Activated effector memory CD4-positive, alpha-beta T cell treated with anti-CD3 and anti-CD28 coated beads, Interleukin-2, amount 50 U/mL, for 16 hours (primary cell): ENCODE results near the gene CPT1A.

Source experiments
- DNase-seq: peaks from one replicate; pipeline ENCODE4 v3.0.0-alpha.2; 2020

CPT1A gene

DNA sequence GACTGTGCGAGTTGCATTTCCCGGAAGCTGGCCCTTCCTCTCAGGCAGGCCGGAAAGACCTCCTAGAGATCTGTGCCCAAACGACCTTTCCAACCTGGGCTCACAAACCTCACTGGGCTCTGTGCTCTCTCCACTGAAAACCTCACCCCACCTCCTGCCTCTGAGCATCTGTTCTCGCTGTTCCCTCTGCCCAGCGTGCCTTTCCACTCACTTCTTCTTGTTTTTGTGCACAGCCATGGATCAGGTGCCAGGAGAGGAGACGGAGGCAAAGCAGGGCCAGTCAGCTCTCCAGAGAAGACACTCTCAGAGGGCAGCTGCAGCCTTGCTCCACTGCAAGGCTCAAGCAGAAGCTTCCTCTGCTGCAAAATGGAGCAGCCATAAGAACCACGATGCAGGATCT is 10.9 kb upstream of the CPT1A start:
- no peak for DNase-seq

DNA sequence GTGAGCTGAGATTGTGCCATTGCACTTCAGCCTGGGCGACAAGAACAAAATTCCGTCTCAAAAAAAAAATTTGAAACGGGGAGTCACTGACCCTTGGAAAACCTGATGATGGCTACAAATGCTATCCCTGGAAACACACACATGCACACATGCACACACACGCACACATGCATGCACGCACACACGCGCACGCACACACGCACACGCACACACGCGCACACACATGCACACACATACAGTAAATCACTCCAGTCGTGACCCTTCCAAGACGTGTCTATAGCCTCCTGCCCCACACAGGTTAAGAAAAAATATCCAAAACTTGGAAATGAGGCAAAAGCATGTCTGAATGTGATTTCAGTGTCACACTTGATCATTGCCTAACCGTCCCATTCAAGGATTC is 6.7 kb upstream of the CPT1A start:
- DNase-seq: no peak

DNA sequence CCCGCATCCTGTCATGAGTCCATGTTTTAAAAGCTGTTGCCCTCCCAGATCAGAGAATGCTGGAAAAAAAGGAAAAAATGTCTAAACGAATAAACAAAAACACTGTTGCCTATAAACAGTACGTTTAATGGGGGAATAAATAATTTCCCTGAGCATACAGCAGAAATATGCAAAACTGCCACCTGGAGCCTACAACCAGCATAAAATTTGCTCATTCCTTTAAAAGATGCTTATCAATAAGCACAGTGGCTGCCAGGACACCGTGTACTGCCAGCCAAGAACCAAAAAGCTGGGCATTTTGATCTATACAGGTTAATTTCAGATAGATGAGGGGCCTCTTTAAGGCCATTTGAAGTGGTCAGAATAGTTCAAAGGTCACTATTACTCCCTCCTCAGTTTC is 5.7 kb upstream of the CPT1A start:
- no peak for DNase-seq

DNA sequence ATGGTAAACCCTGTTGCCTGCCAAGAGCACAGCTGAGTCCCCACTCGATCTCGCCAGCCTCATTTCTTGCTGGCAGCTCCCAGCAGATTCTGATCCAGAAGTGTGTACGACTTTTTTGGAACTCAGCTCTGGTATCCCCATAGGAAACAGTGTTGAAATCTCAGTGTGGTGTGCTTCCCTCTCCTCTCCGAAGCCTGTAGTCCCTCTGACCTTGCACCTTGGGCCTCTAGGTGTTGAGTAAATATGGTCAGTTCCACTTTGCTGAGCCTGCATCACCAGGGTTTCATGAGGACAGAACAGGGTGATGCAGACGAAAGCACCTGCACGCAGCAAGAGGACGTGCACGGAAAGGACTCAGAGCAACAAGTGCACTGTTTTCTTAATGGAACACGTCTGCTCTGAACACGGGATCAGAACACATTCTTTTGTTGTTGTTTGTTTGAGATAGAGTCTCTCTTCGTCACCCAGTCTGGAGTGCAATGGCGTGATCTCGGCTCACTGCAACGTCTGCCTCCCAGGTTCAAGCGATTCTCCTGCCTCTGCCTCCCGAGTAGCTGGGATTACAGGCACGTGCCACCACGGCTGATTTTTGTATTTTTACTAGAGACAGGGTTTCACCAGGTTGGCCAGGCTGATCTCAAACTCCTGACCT is 3.8 kb upstream of the CPT1A start:
- DNase-seq: no peak

DNA sequence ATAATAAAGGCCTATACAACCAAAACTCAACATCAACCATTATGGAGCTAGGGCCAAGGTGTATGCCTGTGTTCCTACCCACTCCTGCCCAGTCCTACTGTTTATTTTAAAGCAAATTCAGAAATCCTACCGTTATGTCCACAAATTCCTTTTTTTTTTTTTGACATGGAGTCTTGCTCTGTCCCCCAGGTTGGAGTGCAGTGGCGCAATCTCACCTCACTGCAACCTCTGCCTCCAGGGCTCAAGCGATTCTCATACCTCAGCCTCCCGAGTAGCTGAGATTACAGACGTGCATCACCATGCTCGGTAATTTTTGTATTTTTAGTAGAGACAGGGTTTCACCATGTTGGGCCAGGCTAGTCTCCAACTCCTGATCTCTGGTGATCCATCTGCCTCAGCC is 3.1 kb upstream of the CPT1A start:
- DNase-seq: no peak

DNA sequence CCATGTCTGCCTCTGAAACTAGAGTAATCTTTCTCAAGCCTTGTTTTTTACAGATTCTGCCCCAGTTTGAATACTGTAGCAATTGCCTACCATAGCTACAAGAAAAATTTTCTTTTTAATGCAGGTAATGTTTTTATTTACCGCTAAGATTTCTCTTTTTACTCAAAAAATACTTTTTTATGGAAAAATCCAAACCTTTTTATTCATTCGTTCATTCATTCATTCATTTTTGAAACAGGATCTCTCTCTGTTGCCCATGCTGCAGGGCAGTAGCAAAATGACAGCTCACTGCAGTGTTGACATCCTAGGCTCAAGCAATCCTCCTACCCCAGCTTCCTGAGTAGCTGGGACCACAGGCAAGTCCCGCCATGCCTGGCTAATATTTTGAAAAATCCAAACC is 2.7 kb upstream of the CPT1A start:
- DNase-seq: no peak

DNA sequence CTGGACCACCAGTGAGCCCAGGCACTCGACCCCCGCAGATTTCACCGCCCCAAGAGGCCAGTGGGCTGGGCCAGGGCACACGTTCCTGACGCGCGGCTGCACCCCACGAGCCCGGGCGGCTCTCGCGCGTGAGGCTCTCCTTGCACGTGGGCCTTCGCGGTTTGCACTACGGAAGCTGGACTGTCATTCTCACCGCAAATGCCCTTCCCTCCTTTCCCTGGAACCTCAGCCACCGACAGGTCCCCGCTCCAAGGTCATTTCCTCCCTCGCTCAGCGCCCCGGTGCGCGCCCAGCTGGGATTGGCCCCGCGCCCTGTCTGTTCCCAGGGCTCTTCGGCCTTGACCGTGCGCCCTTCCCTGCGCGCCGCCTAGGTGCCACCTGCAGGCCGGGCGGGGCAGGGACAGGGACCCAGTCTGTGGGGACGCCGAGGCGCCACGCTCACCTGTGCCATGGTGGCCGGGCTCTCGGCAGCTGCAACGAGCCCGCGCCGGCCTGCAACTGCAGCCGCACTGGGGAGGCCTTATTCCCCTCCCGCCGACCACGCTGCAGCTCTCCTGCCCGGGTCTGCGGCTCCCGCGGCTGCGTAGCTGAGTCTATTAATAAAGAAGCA is 2.1 kb upstream of the CPT1A start:
- peak; percentile 92 for DNase-seq

DNA sequence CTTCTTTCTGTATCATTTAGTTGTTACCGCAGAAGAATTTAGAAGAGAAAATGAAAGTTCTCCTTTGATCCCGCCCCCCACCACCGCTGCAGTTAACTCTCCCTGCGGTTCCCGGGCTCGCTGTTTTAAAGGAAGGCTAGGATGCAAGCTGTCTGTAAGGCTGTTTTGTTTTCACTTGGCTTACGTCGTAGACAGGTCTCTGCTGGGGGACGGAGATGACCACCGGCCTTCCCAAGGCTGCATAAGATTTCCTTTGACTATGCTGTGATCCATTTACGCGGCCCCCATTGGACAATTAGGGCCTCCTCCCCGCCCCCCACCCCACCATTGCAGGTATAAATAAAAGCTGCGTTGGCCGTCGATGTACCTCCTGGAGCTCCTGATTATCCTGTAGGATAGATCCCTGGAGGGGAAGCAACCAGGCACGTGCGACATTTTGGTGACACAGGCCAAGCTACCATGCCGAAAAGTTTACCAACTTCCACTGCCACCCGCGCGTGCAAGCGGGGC is 1.4 kb upstream of the CPT1A start:
- peak; percentile 82 for DNase-seq

DNA sequence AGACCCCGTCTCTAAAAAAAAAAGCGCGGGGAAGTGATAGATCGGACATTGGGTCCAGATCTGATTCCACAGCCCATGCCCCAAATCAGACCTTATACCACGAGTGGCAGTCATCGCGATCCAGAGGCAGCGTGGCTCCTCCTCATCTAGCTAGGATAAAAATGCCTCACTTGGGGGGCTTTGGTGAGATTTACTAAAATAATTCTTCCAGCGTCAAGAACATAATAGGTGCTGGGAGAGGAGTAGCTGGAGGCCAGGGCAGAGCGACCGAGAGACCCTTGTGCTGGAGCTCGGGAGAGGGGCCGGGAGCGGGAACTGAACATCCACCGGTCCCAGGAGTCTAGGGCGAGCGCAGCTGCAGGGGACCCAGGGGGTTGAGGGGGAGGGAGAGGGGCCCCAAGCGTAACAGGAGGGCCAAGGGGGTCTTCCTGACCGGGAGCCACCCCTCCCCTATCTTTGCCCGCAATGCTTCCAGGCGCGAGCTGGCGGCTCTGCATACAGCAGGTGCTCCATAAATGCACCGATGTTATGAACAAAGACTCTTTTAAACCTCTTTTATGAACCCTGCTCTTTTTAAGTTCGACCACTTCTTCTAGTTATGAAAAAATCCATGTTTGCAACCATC is 823 bp upstream of the CPT1A start:
- peak; percentile 65 for DNase-seq

DNA sequence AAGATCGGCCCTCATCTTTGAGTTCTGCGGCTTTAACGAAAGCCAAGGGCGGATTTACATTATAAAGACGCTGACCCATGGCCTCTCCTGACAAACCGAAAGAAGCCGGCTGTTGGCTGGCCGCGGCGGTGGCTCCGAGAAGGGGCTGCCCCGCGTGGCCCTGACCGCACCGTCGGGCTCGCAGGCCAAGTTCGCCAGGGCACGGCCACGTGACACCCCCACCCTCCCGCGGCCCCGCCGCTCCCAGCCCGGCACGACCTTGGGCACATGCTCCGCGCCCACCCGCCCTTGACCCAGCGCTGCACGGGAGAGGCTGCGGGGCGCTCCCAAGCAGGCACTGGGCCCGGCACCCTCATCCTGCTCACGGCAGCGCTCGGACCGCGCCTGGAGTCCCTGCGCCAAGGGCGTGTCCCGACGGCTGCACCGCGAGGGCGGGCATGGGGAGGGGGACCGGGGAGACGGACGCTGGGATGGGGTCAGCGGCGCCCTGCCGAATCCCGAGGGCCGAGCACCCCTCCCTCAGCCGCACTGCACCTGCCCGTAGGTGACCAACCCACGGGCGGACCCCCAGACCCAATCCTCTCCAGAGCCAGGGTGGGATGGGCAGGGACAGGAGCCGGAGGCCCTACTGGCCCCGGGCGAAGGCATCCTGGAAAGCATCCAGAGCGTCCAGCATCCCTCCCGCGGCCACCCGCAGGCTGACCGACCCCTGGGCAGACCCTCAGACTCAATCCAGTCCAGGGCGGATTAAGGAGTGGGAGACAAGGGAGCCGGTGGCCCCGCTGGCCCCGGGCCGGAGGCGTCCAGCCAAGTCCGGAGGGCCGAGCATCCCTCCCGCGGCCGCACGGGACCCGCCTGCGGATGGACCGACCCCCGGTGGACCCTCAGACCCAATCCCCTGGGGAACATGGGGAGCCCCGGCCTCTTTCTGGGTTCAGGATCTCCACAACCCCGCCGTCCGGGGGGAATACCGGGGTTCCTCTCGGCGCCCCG is 759 bp downstream of the CPT1A start:
- DNase-seq: peak; percentile 77

DNA sequence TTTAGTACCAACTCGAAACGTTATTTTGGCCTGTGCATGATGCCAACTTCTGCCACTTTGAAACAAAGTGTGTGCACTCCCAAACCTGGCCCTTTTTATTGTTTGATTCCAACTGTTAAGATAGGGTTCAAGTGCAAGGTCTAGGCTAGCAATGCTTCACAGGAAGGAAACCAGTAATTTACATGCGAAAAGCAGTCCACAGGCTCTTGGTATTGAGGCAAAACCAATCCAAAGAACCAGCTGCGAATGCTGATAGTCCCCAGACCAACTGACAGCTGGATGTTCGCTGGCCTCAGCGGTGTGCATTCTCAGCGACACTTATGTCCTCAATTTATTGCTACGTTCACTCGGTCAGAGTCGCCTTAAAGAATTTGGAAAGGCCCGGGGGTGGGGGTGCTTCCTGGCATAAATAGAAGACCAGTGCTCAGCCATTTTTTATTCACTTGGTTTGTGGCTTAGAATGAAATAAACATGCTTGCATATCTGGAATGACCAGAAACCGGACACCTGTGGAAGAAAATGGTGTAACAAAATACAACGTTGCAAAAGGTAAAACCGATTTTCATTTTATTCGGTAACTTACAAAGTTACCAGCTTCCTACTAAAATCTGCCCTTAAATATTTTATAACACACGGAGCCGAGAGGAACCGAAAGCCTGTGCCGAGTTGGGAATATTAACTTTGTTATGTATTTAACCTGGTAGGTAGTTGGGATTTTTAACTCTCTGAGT is 1.6 kb downstream of the CPT1A start:
- peak; percentile 73 for DNase-seq

DNA sequence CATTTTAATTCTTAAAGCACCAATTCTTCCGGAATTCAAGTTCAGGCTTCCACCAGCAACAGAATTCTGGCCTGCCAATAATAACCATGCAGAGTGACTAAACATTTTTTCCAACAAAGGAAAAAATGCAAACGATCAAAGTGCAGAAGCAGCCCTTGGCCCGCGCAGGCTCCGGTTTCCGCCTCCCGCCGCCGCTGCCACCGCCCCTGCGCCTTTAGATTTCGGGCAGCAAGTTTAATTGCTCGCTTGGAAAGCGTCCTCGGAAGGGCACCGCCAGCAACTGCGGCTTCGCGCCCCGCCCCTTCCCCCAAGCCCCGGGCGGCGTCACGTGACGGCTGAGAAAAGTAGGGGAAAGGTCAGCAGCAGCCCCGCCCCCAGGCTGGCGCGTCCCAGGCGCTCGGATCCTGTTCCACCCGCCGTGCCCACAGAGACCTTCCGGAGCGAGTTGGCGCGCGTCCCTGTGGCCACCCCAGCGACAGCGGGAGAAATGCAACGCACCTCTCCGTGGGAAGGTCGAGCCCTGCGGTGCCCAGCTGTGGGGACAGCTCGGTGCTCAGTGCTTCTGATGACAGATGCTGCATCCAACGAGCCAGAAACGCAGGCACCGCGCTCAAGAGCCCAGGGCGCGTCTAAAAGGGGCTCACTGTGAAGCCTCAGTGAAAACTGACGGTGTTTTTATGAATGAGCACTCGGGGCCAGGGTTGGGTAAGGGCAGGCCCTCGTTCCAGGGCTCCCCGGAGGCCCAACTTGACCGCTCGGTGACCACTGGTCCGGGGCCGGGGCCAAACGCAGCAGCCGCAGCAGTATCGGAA is 2.5 kb downstream of the CPT1A start:
- DNase-seq: peak; percentile 98

DNA sequence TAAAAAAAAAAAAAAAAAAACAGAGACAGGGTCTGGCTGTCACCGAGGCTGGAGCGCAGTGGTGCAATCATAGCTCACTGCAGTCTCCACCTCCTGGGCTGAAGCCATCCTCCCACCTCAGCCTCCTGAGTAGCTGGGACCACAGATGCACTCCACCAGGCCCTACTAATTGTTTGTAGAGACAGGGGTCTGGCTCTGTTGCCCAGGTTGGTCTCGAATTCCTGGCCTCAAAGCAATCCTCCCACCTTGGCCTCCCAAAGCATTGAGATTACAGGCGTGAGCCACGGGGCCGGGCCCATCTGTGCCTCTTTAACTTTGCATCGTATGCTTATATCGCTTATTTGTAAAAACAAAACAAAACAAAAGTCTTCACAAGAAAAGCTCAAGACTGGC is 3.1 kb downstream of the CPT1A start:
- DNase-seq: peak; percentile 68

DNA sequence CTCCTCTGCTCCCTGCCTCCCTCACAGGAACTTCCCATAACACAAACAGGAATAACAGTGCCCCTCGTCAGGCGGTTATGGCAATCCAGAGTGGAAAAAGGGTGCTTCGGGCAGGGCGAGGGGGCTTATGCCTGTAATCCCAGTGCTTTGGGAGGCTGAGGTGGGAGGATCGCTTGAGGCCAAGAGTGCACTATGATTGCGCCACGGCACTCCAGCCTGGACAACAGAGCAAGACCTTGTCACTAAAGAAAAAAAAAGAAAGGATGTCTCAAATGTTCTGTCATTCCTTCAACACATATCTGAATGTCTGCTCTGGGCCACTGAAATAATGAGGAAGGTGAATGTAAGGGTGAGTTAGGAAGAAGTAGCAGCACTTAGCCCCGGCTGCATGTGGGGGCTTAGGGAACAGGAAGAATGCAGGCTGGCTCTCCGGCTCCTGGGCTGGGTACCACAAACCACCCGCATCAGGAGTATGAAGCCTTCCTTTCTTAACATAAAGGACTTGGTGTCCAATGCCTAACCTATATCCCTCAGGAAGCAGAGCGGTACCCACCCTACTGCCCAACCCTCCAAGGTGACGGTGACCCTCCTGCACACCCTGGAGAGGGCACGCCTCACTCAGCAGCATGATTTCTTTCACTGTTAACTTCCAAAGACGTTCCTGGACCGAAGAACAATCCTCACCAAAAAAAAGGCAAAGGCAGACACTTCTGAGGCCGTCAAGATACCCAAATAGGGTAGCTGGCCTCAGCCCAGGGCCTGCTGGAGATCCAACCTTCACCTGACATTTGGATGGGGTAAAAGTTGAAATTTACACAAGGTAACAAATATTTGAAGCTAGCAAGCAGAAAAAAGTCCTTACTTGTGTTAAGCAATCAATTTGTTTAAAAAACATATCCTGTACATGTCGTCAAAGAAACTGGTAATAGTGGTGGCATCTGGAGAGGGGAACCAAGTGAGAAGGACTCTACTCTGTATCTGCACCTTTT is 3.8 kb downstream of the CPT1A start:
- no peak for DNase-seq

DNA sequence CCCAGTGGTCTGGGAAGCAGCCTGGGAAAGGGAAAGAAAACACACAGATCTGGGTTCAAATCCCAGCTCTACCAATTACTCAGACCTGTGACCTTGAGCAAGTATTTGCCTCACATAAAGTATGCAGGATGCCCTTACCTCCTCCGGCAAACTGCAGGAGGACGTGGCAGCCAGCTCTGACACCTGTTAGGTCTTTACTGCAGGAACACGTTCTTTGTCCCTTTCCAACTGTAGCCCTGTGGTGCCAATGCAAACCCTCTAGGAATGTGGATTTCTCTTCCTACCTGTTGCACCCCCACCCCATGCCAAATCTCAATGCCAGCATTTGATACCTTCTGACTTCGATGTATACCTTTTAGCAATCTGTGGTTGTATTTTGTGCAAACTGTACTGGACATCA is 6.0 kb downstream of the CPT1A start:
- no peak for DNase-seq

DNA sequence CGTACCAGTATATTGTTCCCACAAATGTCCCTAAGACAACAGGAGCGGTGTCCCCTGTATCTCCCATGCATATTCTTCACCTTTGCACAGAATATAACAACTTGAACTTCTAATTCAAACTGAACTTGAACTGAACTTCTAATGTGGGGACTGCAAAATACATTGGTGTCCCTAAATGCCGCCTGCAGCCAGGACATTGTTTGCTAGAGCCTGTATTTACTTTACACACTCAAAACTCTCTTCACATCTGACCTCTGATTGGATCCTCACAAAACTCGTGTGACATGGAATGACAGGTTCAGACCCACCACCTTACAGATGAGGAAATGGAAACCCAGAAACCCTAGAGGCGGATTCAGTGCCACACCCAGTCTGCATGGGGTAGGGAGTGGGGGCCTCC is 6.4 kb downstream of the CPT1A start:
- no peak for DNase-seq

DNA sequence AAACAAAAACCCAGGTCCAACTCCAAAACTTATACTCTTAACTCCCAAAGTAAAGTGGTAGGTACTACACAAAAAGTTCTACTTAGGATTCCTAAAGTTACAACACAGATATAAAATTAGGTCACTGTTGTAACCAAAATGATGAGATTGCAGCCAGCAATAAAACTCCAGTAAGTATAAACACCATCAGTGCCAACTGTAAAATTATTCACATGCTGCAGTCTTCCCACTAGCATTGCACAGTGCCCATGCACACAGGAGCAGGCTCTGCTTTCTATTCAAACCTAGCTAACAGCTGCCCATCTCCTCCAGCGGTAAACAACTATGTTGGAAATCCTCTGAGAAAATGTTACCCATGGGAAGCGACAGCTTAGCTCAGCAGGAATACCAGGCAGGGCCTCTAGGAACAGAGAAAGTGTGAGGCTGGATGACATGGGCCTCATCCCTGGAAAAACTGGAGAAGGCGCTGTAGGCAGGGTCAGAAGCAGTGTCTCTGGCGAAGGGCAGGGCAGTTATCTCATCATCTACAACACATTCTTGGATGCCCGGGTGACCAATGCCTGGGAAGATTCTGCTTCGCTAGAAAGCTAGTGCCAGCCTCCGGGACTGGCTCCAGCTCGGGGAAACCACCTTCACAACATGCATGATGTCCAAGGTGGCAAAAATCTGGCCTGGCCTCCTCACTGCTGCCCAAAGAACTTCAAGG is 9.1 kb downstream of the CPT1A start:
- DNase-seq: no peak

DNA sequence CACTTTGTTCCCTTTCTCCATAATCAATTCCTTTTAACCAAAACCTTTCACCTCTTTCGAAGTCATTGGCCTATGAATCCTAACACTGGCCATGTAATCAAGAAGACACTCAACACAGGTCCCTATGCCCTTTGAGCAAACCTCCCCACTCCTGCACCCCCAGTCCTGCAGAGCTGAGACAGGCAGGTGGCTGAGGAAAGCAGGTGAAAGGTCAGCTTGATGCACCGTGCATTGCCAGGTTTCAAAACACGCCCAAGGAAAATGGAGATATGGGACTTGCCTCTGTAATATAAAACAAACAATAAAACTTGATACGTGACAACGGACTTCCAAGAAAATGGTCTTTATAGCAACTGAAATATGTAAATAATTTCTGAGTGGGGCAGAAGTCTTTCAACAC is 10.6 kb downstream of the CPT1A start:
- DNase-seq: no peak

DNA sequence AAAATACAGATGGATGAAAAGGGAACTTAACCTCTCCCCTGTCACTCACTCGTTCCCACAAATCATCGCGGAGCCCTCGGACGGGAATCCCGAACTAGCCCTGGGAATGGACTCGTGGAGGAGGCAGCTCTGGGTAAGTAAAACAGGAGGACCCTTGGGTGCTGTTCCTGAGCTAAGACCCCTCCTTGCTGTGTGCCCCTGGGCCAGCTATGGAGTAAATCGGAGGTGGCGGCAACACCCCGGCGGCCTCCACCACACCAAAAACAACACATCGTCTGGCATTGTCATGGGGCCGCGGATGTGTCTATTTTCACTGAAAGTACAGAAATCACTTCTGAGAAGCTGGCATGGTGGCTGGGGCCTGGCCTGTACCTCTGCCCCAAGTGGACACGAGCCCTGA is 12.1 kb downstream of the CPT1A start:
- DNase-seq: no peak

DNA sequence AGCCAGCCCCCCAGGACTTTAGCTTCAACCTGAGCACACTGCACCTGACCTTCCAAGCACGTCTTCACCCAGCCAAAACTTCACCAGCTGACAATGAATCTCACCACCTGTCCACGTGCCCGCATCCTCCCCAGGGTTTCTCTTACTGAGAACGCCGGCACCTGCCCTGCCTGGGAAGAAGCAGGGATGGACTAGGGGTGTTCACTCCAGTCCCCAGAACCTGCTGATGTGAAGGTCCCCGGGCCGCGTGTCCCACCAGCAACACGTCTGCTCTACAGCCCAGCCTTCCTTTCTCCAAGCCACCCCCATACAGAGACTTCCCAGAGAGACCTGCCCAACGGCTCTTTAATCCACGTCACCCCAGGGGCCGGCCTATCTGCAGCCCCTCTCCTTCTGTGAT is 12.8 kb downstream of the CPT1A start:
- no peak for DNase-seq
